Measurements from ENCODE around the gene MAG.

DNA sequence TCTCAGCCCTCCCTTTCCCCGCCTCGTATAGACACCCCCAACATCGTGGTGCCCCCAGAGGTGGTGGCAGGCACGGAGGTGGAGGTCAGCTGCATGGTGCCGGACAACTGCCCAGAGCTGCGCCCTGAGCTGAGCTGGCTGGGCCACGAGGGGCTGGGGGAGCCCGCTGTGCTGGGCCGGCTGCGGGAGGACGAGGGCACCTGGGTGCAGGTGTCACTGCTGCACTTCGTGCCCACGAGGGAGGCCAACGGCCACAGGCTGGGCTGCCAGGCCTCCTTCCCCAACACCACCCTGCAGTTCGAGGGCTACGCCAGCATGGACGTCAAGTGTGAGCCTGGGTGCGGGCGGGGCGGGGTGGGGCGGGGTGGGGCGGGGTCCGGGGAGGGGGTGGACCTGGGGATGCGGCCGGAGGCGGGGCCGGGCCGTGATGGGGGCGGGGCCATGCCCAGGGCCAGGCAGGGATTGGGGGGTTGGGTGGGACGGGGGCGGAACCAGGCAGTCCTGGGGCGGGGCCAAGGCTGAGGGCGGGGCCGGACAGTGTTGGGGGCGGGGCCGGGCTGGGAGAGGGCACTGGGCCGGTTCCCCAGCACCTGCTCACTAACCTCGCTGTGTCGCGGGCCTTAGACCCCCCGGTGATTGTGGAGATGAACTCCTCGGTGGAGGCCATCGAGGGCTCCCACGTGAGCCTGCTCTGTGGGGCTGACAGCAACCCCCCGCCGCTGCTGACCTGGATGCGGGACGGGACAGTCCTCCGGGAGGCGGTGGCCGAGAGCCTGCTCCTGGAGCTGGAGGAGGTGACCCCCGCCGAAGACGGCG, 7.8 kb downstream of the MAG start:
- TF ChIP-seq, protein P1, sequence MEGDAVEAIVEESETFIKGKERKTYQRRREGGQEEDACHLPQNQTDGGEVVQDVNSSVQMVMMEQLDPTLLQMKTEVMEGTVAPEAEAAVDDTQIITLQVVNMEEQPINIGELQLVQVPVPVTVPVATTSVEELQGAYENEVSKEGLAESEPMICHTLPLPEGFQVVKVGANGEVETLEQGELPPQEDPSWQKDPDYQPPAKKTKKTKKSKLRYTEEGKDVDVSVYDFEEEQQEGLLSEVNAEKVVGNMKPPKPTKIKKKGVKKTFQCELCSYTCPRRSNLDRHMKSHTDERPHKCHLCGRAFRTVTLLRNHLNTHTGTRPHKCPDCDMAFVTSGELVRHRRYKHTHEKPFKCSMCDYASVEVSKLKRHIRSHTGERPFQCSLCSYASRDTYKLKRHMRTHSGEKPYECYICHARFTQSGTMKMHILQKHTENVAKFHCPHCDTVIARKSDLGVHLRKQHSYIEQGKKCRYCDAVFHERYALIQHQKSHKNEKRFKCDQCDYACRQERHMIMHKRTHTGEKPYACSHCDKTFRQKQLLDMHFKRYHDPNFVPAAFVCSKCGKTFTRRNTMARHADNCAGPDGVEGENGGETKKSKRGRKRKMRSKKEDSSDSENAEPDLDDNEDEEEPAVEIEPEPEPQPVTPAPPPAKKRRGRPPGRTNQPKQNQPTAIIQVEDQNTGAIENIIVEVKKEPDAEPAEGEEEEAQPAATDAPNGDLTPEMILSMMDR (conservative IDR thresholded peaks at IDR 0.05) = no peak
- TF ChIP-seq EZH2 (IDR thresholded peaks at IDR 0.05; ENCODE audit: low read depth) = no peak

Measured in PC-9 (cell line).